WTC11 (cell line): ENCODE results near the gene VTA1. TPM values are rescaled to one million over a fixed set of nuclear protein-coding genes. Genes with fewer than 3 reads are reported as not detected.
A peak's percentile ranks its signal among the peaks of the same experiment; 100 is the strongest.

Experiments
- ATAC-seq: fragments of 200-7000 bp; cut with Tn5 transposase; 2 replicates; pipeline ENCODE4 v1.10.0; 2021; ENCODE audit warnings: mild to moderate bottlenecking, moderate library complexity
- CTCF ChIA-PET: fragments of 300-600 bp; sonication (Branson Sonifier 250); formaldehyde crosslinking; loops from one replicate; lab custom pipeline; 2021; ENCODE audit warnings: antibody characterized with exemption; lab: Charles Lee
- POLR2A ChIA-PET: fragments of 350-600 bp; sonication (Branson Sonifier 250); formaldehyde crosslinking; loops from one replicate; lab custom pipeline; 2021; ENCODE audit warnings: antibody characterized with exemption; lab: Charles Lee
- DNase-seq: peaks from one replicate; pipeline ENCODE4 v3.0.0; 2021; ENCODE audit warnings: low spot score
- H3K27ac Mint-ChIP-seq: 2 replicates; pipeline ENCODE4 v1.8.0; 2021; ENCODE audit warnings: mixed read lengths
- H3K27me3 Mint-ChIP-seq: 2 replicates; pipeline ENCODE4 v1.8.0; 2021; ENCODE audit warnings: low read depth, mild to moderate bottlenecking, moderate library complexity, mixed read lengths
- H3K36me3 Mint-ChIP-seq: 2 replicates; pipeline ENCODE4 v1.8.0; 2021; ENCODE audit warnings: mixed read lengths
- H3K4me1 Mint-ChIP-seq: 2 replicates; pipeline ENCODE4 v1.8.0; 2022; ENCODE audit warnings: mixed read lengths
- H3K4me3 Mint-ChIP-seq: 2 replicates; pipeline ENCODE4 v1.8.0; 2021; ENCODE audit warnings: mild to moderate bottlenecking, moderate library complexity, mixed read lengths
- H3K9me3 Mint-ChIP-seq: 2 replicates; pipeline ENCODE4 v1.8.0; 2021; ENCODE audit warnings: mixed read lengths
- ATF3 ChIP-seq: sonication (generic); formaldehyde crosslinking; conservative IDR thresholded peaks from 2 replicates; pipeline ENCODE4 v1.8.1; 2022; ENCODE audit warnings: mild to moderate bottlenecking, missing genetic modification reagents
- CBFB ChIP-seq: sonication (generic); formaldehyde crosslinking; IDR thresholded peaks from 2 replicates; pipeline ENCODE4 v1.8.1; 2022; ENCODE audit warnings: mild to moderate bottlenecking, low read depth, missing genetic modification reagents
- CREB1 ChIP-seq: sonication (generic); formaldehyde crosslinking; IDR thresholded peaks from 2 replicates; pipeline ENCODE4 v1.8.0; 2023; ENCODE audit warnings: mild to moderate bottlenecking, missing genetic modification reagents
- CREM ChIP-seq: sonication (generic); formaldehyde crosslinking; IDR thresholded peaks from 2 replicates; pipeline ENCODE4 v1.8.1; 2022; ENCODE audit warnings: mild to moderate bottlenecking, missing genetic modification reagents, moderate library complexity
- ETV6 ChIP-seq: sonication (generic); formaldehyde crosslinking; IDR thresholded peaks from 2 replicates; pipeline ENCODE4 v1.8.1; 2022; ENCODE audit warnings: mild to moderate bottlenecking, missing genetic modification reagents
- FOXJ3 ChIP-seq: sonication (generic); formaldehyde crosslinking; IDR thresholded peaks from 2 replicates; pipeline ENCODE4 v1.9.0; 2021; ENCODE audit warnings: missing genetic modification reagents, mild to moderate bottlenecking, borderline replicate concordance
- HMGA2 ChIP-seq: fragments of 250-450 bp; sonication (Bioruptor Pico); IDR thresholded peaks from 2 replicates; pipeline ENCODE4 v1.4.0; 2021; ENCODE audit warnings: mild to moderate bottlenecking, moderate library complexity
- IRF2 ChIP-seq: sonication (generic); formaldehyde crosslinking; IDR thresholded peaks from 2 replicates; pipeline ENCODE4 v1.8.0; 2022; ENCODE audit warnings: low read depth, missing genetic modification reagents, borderline replicate concordance
- MAX ChIP-seq: sonication (generic); formaldehyde crosslinking; IDR thresholded peaks from 2 replicates; pipeline ENCODE4 v1.8.0; 2022; ENCODE audit warnings: mild to moderate bottlenecking, missing genetic modification reagents
- MXD4 ChIP-seq: fragments of 250-450 bp; sonication (Bioruptor Pico); IDR thresholded peaks from 2 replicates; pipeline ENCODE4 v1.8.0; 2021; ENCODE audit warnings: mild to moderate bottlenecking, moderate library complexity, borderline replicate concordance
- NR3C1 ChIP-seq: sonication (generic); formaldehyde crosslinking; conservative IDR thresholded peaks from 2 replicates; pipeline ENCODE4 v1.8.1; 2023; ENCODE audit warnings: low read depth, mild to moderate bottlenecking, missing genetic modification reagents
- OVOL2 ChIP-seq: fragments of 250-450 bp; sonication (Bioruptor Pico); IDR thresholded peaks from 2 replicates; pipeline ENCODE4 v1.9.0; 2021; ENCODE audit warnings: mild to moderate bottlenecking, borderline replicate concordance
- PRDM15 ChIP-seq: sonication (generic); formaldehyde crosslinking; IDR thresholded peaks from 2 replicates; pipeline ENCODE4 v1.8.0; 2022; ENCODE audit warnings: missing genetic modification reagents
- RORB ChIP-seq: fragments of 250-450 bp; sonication (Bioruptor Pico); IDR thresholded peaks from 2 replicates; pipeline ENCODE4 v1.9.0; 2021; ENCODE audit warnings: mild to moderate bottlenecking
- SOX15 ChIP-seq: fragments of 250-450 bp; sonication (Bioruptor Pico); IDR thresholded peaks from 2 replicates; pipeline ENCODE4 v1.9.0; 2021; ENCODE audit warnings: mild to moderate bottlenecking
- STAT6 ChIP-seq: sonication (generic); formaldehyde crosslinking; conservative IDR thresholded peaks from 2 replicates; pipeline ENCODE4 v1.8.1; 2023; ENCODE audit warnings: mild to moderate bottlenecking, low read depth, missing genetic modification reagents, moderate library complexity
- TCF7 ChIP-seq: sonication (generic); formaldehyde crosslinking; IDR thresholded peaks from 2 replicates; pipeline ENCODE4 v1.8.0; 2022; ENCODE audit warnings: mild to moderate bottlenecking, low read depth, missing genetic modification reagents, moderate library complexity
- ZBTB21 ChIP-seq: sonication (generic); formaldehyde crosslinking; IDR thresholded peaks from 2 replicates; pipeline ENCODE4 v1.8.1; 2023; ENCODE audit warnings: mild to moderate bottlenecking, missing genetic modification reagents, borderline replicate concordance
- ZNF396 ChIP-seq: fragments of 250-450 bp; sonication (Bioruptor Pico); IDR thresholded peaks from 2 replicates; pipeline ENCODE4 v1.8.0; 2021; ENCODE audit warnings: mild to moderate bottlenecking, moderate library complexity, borderline replicate concordance
- ZSCAN18 ChIP-seq: fragments of 250-450 bp; sonication (Bioruptor Pico); IDR thresholded peaks from 2 replicates; pipeline ENCODE4 v2.1.2; 2022; ENCODE audit warnings: mild to moderate bottlenecking, moderate library complexity
- total RNA-seq: library from RNA; stranded (reverse); gene quantifications from 3 replicates; pipeline ENCODE4 v1.2.3, GENCODE V29; 2021

The VTA1 gene
- total RNA-seq, 1 experiment from 2014 or later = 55.4 TPM

- Mint-ChIP-seq H3K27ac (no peak overlapping the region), H3K27me3 (no peaks in the 10 kb centered on the region), H3K9me3 (no peaks in the 10 kb centered on the region), H3K4me1 (0 out of 2 replicates have a peak, but pooled peaks cover 5% of the 10 kb centered on the region), H3K36me3 (no peaks in the 10 kb centered on the region), H3K4me3 (no peak overlapping the region)
- TF ChIP-seq CREB1 (no peak), HMGA2 (CRISPR knock-in tag) (no peak), ZBTB21 (CRISPR knock-in tag) (no peak), ZNF396 (CRISPR knock-in tag) (no peak), CREM (no peak), ETV6 (CRISPR knock-in tag) (no peak), ZSCAN18 (CRISPR knock-in tag) (no peak), ATF3 (CRISPR knock-in tag) (no peak), STAT6 (no peak)
- ChIA-PET POLR2A (no interaction called here), CTCF (interaction anchor here (0.7 kb wide), 1 partner anchor 129 kb away, joined by 3 read pairs; no protein-coding TSS in a partner anchor)
- no peak for DNase-seq
- ATAC-seq = no peak
Measured at GRCh38 chr6:142118328-142118727, 28.7 kb upstream of the VTA1 start.

- H3K4me1 Mint-ChIP-seq = 0 out of 2 replicates have a peak, but pooled peaks cover 5% of the 10 kb centered on the region
- ChIA-PET POLR2A (no interaction called here), CTCF (interaction anchor here (0.7 kb wide), 1 partner anchor 130 kb away, joined by 3 read pairs; no protein-coding TSS in a partner anchor)
- DNase-seq = no peak
- no peak overlapping the region for H3K27ac Mint-ChIP-seq
- TF ChIP-seq RORB (no peak), HMGA2 (CRISPR knock-in tag) (no peak), MAX (CRISPR knock-in tag) (no peak), SOX15 (CRISPR knock-in tag) (no peak), CREM (no peak), STAT6 (no peak), NR3C1 (no peak), TCF7 (CRISPR knock-in tag) (no peak), IRF2 (CRISPR knock-in tag) (no peak)
- peak; percentile 41 for ATAC-seq
- H3K4me3 Mint-ChIP-seq = no peak overlapping the region
- H3K9me3 Mint-ChIP-seq = no peaks in the 10 kb centered on the region
- no peaks in the 10 kb centered on the region for H3K36me3 Mint-ChIP-seq
- H3K27me3 Mint-ChIP-seq = no peaks in the 10 kb centered on the region
Measured at GRCh38 chr6:142118925-142119324, 28.1 kb upstream of the VTA1 start.

GRCh38 chr6:142121342-142121741, 25.7 kb upstream of the VTA1 start:
- H3K4me1 Mint-ChIP-seq = no peaks in the 10 kb centered on the region
- ChIA-PET POLR2A (no interaction called here), CTCF (interaction anchor here (0.9 to 1.7 kb wide), 2 partner anchors 86 to 132 kb away, joined by 3 read pairs; no protein-coding TSS in a partner anchor)
- H3K36me3 Mint-ChIP-seq = no peaks in the 10 kb centered on the region
- H3K4me3 Mint-ChIP-seq = no peak overlapping the region
- H3K27ac Mint-ChIP-seq = no peak overlapping the region
- ATAC-seq = no peak
- DNase-seq = no peak
- H3K9me3 Mint-ChIP-seq = no peaks in the 10 kb centered on the region
- no peaks in the 10 kb centered on the region for H3K27me3 Mint-ChIP-seq
- no peak for TF ChIP-seq TCF7 (CRISPR knock-in tag)
- TF ChIP-seq PRDM15 (CRISPR knock-in tag) = no peak
- TF ChIP-seq FOXJ3 (CRISPR knock-in tag) = no peak
- TF ChIP-seq IRF2 (CRISPR knock-in tag) = no peak
- no peak for TF ChIP-seq MXD4 (CRISPR knock-in tag)
- TF ChIP-seq OVOL2 = no peak
- TF ChIP-seq CBFB (CRISPR knock-in tag) = no peak
